SK-N-SH treated with all-trans-retinoic acid at 6 μM for 48 hours (cell line): ENCODE results near the gene CFL1.
A peak's percentile ranks its signal among the peaks of the same experiment; 100 is the strongest.

Experiments used
- ATAC-seq: fragments of 200-7000 bp; cut with Tn5 transposase; 3 replicates; pipeline ENCODE4 v1.9.1; 2020; ENCODE audit warnings: mild to moderate bottlenecking, moderate library complexity
- ARNTL ChIP-seq: fragments of 450-650 bp; formaldehyde crosslinking; IDR thresholded peaks from 2 replicates; pipeline ENCODE4 v1.5.0; 2020; ENCODE audit warnings: low read depth, mild to moderate bottlenecking, moderate library complexity, borderline replicate concordance
- BACH2 ChIP-seq: fragments of 250-450 bp; sonication (Bioruptor Pico); IDR thresholded peaks from 2 replicates; pipeline ENCODE4 v1.9.0; 2021; ENCODE audit warnings: mild to moderate bottlenecking, borderline replicate concordance
- CSDC2 ChIP-seq: fragments of 250-450 bp; sonication (Bioruptor Pico); IDR thresholded peaks from 2 replicates; pipeline ENCODE4 v1.5.0; 2020; ENCODE audit warnings: mild to moderate bottlenecking, moderate library complexity
- ESRRG ChIP-seq: fragments of 250-450 bp; sonication (Bioruptor Pico); IDR thresholded peaks from 2 replicates; pipeline ENCODE4 v1.6.1; 2021; ENCODE audit warnings: mild to moderate bottlenecking
- GLIS3 ChIP-seq: fragments of 250-450 bp; sonication (Bioruptor Pico); IDR thresholded peaks from 2 replicates; pipeline ENCODE4 v1.5.0; 2020; ENCODE audit warnings: mild to moderate bottlenecking, moderate library complexity
- OSR1 ChIP-seq: fragments of 250-450 bp; sonication (Bioruptor Pico); IDR thresholded peaks from 2 replicates; pipeline ENCODE4 v1.8.0; 2022; ENCODE audit warnings: moderate library complexity, mild to moderate bottlenecking, inconsistent platforms
- PATZ1 ChIP-seq: fragments of 250-450 bp; sonication (Bioruptor Pico); IDR thresholded peaks from 2 replicates; pipeline ENCODE4 v1.8.0; 2020; ENCODE audit warnings: mild to moderate bottlenecking, moderate library complexity, borderline replicate concordance
- POU6F1 ChIP-seq: fragments of 250-450 bp; sonication (Bioruptor Pico); IDR thresholded peaks from 2 replicates; pipeline ENCODE4 v1.8.0; 2021; ENCODE audit warnings: low read depth, mild to moderate bottlenecking, moderate library complexity, borderline replicate concordance
- PPARA ChIP-seq: fragments of 250-450 bp; sonication (Bioruptor Pico); IDR thresholded peaks from 2 replicates; pipeline ENCODE4 v1.5.0; 2020; ENCODE audit warnings: mild to moderate bottlenecking, borderline replicate concordance
- RARB ChIP-seq: fragments of 250-450 bp; sonication (Bioruptor Pico); IDR thresholded peaks from 2 replicates; pipeline ENCODE4 v1.8.0; 2021; ENCODE audit warnings: mild to moderate bottlenecking, moderate library complexity
- SNAI2 ChIP-seq: fragments of 250-450 bp; sonication (Bioruptor Pico); IDR thresholded peaks from 2 replicates; pipeline ENCODE4 v1.5.0; 2020; ENCODE audit warnings: mild to moderate bottlenecking, moderate library complexity
- TOX ChIP-seq: fragments of 250-450 bp; sonication (Bioruptor Pico); IDR thresholded peaks from 2 replicates; pipeline ENCODE4 v1.8.0; 2021; ENCODE audit warnings: mild to moderate bottlenecking, moderate library complexity, borderline replicate concordance
- TSHZ2 ChIP-seq: fragments of 250-450 bp; sonication (Bioruptor Pico); IDR thresholded peaks from 2 replicates; pipeline ENCODE4 v1.5.0; 2020; ENCODE audit warnings: mild to moderate bottlenecking, moderate library complexity
- ZC3H10 ChIP-seq: fragments of 250-450 bp; sonication (Bioruptor Pico); IDR thresholded peaks from 2 replicates; pipeline ENCODE4 v1.5.1; 2021; ENCODE audit warnings: mild to moderate bottlenecking, moderate library complexity
- ZFP30 ChIP-seq: fragments of 450-650 bp; formaldehyde crosslinking; IDR thresholded peaks from 2 replicates; pipeline ENCODE4 v1.5.0; 2022; ENCODE audit warnings: mild to moderate bottlenecking, moderate library complexity
- ZNF565 ChIP-seq: fragments of 450-650 bp; formaldehyde crosslinking; conservative IDR thresholded peaks from 2 replicates; pipeline ENCODE4 v1.5.0; 2020; ENCODE audit warnings: low read depth, mild to moderate bottlenecking, moderate library complexity
- ZNF70 ChIP-seq: fragments of 450-650 bp; formaldehyde crosslinking; IDR thresholded peaks from 2 replicates; pipeline ENCODE4 v1.5.0; 2020; ENCODE audit warnings: mild to moderate bottlenecking, moderate library complexity
- ZNF8 ChIP-seq: fragments of 450-650 bp; formaldehyde crosslinking; IDR thresholded peaks from 2 replicates; pipeline ENCODE4 v1.5.0; 2020; ENCODE audit warnings: mild to moderate bottlenecking, moderate library complexity
- TF ChIP-seq, protein P1 (sequence below): fragments of 250-450 bp; sonication (Bioruptor Pico); IDR thresholded peaks from 2 replicates; pipeline ENCODE4 v1.5.1; 2020; ENCODE audit warnings: low read depth, mild to moderate bottlenecking, moderate library complexity
- TF ChIP-seq, protein P2 (sequence below): fragments of 250-450 bp; sonication (Bioruptor Pico); IDR thresholded peaks from 2 replicates; pipeline ENCODE4 v1.5.1; 2021; ENCODE audit warnings: mild to moderate bottlenecking, moderate library complexity

The CFL1 gene

GRCh38 chr11:65899356-65900124, 41.6 kb upstream of the CFL1 start:
- no peak for TF ChIP-seq ZNF565 (CRISPR knock-in tag)
- no peak for TF ChIP-seq PPARA (CRISPR knock-in tag)
- TF ChIP-seq PATZ1 (CRISPR knock-in tag): peak; percentile 63; the same call in 1 of the 2 replicates
- TF ChIP-seq SNAI2 (CRISPR knock-in tag): no peak
- no peak for TF ChIP-seq CSDC2
- TF ChIP-seq POU6F1 (CRISPR knock-in tag): no peak
- no peak for TF ChIP-seq RARB
- peak; percentile 59 for ATAC-seq

DNA sequence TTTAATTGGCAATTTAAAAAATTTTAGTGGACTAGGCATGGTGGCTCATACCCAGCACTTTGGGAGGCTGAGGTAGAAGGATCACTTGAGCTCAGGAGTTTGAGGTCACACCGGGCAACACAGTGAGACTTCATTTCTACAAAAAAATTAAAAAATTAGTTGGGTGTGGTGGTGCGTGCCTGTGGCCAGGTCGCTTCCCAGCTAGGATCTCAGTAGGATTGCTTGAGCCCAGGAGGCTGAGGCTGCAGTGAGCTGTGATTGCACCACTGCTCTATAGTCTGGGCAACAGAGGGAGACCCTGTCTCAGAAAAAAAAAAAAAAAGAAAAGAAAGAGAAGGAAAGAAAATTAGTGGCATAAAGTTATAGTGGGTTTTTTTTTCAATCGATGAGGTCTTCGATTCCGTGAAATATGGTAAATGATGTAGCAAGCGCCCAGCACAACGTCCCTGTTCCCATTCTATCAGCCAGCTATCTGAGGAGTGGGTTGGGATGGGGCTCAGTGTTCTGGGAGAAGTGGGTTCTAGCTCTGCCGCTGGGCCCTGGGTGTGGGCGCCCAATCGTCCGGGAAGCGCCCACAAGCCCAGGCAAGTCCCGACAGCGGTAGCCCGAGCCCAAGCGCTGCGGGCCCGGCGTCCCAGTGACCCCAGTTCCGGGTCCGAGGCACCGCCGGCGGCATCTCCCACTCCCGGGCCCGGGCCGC, 40.8 kb upstream of the CFL1 start:
- TF ChIP-seq CSDC2 (no peak), ZNF8 (no peak), PPARA (CRISPR knock-in tag) (no peak), RARB (no peak), TOX (CRISPR knock-in tag) (no peak), ESRRG (CRISPR knock-in tag) (no peak), BACH2 (no peak), PATZ1 (CRISPR knock-in tag) (no peak), ZC3H10 (CRISPR knock-in tag) (no peak), ZFP30 (CRISPR knock-in tag) (no peak), OSR1 (no peak), POU6F1 (CRISPR knock-in tag) (no peak), TSHZ2 (no peak), ZNF70 (no peak), ARNTL (CRISPR knock-in tag) (no peak), GLIS3 (CRISPR knock-in tag) (no peak), ZNF565 (CRISPR knock-in tag) (no peak)
- TF ChIP-seq, protein P1, sequence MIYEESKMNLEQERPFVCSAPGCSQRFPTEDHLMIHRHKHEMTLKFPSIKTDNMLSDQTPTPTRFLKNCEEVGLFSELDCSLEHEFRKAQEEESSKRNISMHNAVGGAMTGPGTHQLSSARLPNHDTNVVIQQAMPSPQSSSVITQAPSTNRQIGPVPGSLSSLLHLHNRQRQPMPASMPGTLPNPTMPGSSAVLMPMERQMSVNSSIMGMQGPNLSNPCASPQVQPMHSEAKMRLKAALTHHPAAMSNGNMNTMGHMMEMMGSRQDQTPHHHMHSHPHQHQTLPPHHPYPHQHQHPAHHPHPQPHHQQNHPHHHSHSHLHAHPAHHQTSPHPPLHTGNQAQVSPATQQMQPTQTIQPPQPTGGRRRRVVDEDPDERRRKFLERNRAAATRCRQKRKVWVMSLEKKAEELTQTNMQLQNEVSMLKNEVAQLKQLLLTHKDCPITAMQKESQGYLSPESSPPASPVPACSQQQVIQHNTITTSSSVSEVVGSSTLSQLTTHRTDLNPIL (CRISPR knock-in tag): no peak
- TF ChIP-seq, protein P2, sequence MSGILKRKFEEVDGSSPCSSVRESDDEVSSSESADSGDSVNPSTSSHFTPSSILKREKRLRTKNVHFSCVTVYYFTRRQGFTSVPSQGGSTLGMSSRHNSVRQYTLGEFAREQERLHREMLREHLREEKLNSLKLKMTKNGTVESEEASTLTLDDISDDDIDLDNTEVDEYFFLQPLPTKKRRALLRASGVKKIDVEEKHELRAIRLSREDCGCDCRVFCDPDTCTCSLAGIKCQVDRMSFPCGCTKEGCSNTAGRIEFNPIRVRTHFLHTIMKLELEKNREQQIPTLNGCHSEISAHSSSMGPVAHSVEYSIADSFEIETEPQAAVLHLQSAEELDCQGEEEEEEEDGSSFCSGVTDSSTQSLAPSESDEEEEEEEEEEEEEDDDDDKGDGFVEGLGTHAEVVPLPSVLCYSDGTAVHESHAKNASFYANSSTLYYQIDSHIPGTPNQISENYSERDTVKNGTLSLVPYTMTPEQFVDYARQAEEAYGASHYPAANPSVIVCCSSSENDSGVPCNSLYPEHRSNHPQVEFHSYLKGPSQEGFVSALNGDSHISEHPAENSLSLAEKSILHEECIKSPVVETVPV: no peak
- ATAC-seq: no peak
